ENCODE data around the gene SLC24A4. TPM values are rescaled to one million over a fixed set of nuclear protein-coding genes. Genes with fewer than 3 reads are reported as not detected.
A peak's percentile ranks its signal among the peaks of the same experiment; 100 is the strongest.

The SLC24A4 gene
- total and polyA plus RNA-seq, 2 donors: 0.66 to 0.80 TPM

GRCh38 chr14:92464156-92464555 lies 141.2 kb downstream of the SLC24A4 start:
- Histone ChIP-seq H3K4me1 (ENCODE audit: control insufficient read depth in 2 of 2, insufficient read depth in 2 of 2, low read length in 2 of 2) (peaks cover 12 to 67% of the 10 kb centered on the region in 2 donors), H3K27me3 (ENCODE audit: control insufficient read depth in 2 of 2, insufficient read depth in 1 of 2, low read length in 1 of 2) (no peaks in the 10 kb centered on the region), H3K4me3 (ENCODE audit: low read length in 2 of 2) (no peak overlapping the region), H3K9me3 (ENCODE audit: control insufficient read depth in 2 of 2, insufficient read depth in 1 of 2, low read length in 1 of 2) (peaks cover 0 to 8% of the 10 kb centered on the region in 2 donors), H3K27ac (ENCODE audit: low read depth in 1 of 2, low read length in 1 of 2) (no peak overlapping the region), H3K36me3 (ENCODE audit: control insufficient read depth in 2 of 2, insufficient read depth in 2 of 2, low read length in 1 of 2) (no peaks in the 10 kb centered on the region)
- no peak for DNase-seq (ENCODE audit: low read depth in 6 of 9, low spot score in 9 of 9)
- 98% methylated on average over 6 of the region's 6 CpGs for WGBS

GRCh38 chr14:92464716-92465115 lies 141.8 kb downstream of the SLC24A4 start:
- 97% methylated on average over 9 of the region's 9 CpGs for WGBS

GRCh38 chr14:92465353-92466055 lies 142.5 kb downstream of the SLC24A4 start:
- DNase-seq (ENCODE audit: low read depth in 6 of 9, low spot score in 9 of 9): peak in 4 of 9 donors; percentile 34 to 77 (median 56)
- no peak overlapping the region for H3K4me3 ChIP-seq (ENCODE audit: low read length in 2 of 2)
- peaks cover 6 to 54% of the 10 kb centered on the region in 2 donors for H3K4me1 ChIP-seq (ENCODE audit: control insufficient read depth in 2 of 2, insufficient read depth in 2 of 2, low read length in 2 of 2)
- peak overlapping the region in 1 of 2 donors; percentile 59 for H3K27ac ChIP-seq (ENCODE audit: low read depth in 1 of 2, low read length in 1 of 2)
- H3K36me3 ChIP-seq (ENCODE audit: control insufficient read depth in 2 of 2, insufficient read depth in 2 of 2, low read length in 1 of 2): no peaks in the 10 kb centered on the region
- H3K9me3 ChIP-seq (ENCODE audit: control insufficient read depth in 2 of 2, insufficient read depth in 1 of 2, low read length in 1 of 2): peaks cover 0 to 8% of the 10 kb centered on the region in 2 donors
- 60% methylated on average over 13 of the region's 13 CpGs for WGBS
- H3K27me3 ChIP-seq (ENCODE audit: control insufficient read depth in 2 of 2, insufficient read depth in 1 of 2, low read length in 1 of 2): no peaks in the 10 kb centered on the region

More at GRCh38 chr14:92464716-92465115, 141.8 kb downstream of the SLC24A4 start:
- Histone ChIP-seq H3K4me3 (ENCODE audit: low read length in 2 of 2) (no peak overlapping the region), H3K36me3 (ENCODE audit: control insufficient read depth in 2 of 2, insufficient read depth in 2 of 2, low read length in 1 of 2) (no peaks in the 10 kb centered on the region), H3K27ac (ENCODE audit: low read depth in 1 of 2, low read length in 1 of 2) (no peak overlapping the region), H3K4me1 (ENCODE audit: control insufficient read depth in 2 of 2, insufficient read depth in 2 of 2, low read length in 2 of 2) (peaks cover 7 to 62% of the 10 kb centered on the region in 2 donors), H3K27me3 (ENCODE audit: control insufficient read depth in 2 of 2, insufficient read depth in 1 of 2, low read length in 1 of 2) (no peaks in the 10 kb centered on the region), H3K9me3 (ENCODE audit: control insufficient read depth in 2 of 2, insufficient read depth in 1 of 2, low read length in 1 of 2) (peaks cover 0 to 8% of the 10 kb centered on the region in 2 donors)
- no peak for DNase-seq (ENCODE audit: low read depth in 6 of 9, low spot score in 9 of 9)

GRCh38 chr14:92466059-92466458 lies 143.1 kb downstream of the SLC24A4 start:
- Histone ChIP-seq H3K36me3 (ENCODE audit: control insufficient read depth in 2 of 2, insufficient read depth in 2 of 2, low read length in 1 of 2) (no peaks in the 10 kb centered on the region), H3K27ac (ENCODE audit: low read depth in 1 of 2, low read length in 1 of 2) (peak overlapping the region in 1 of 2 donors; percentile 59), H3K4me1 (ENCODE audit: control insufficient read depth in 2 of 2, insufficient read depth in 2 of 2, low read length in 2 of 2) (peaks cover 6 to 48% of the 10 kb centered on the region in 2 donors), H3K27me3 (ENCODE audit: control insufficient read depth in 2 of 2, insufficient read depth in 1 of 2, low read length in 1 of 2) (no peaks in the 10 kb centered on the region), H3K4me3 (ENCODE audit: low read length in 2 of 2) (no peak overlapping the region), H3K9me3 (ENCODE audit: control insufficient read depth in 2 of 2, insufficient read depth in 1 of 2, low read length in 1 of 2) (peaks cover 0 to 8% of the 10 kb centered on the region in 2 donors)
- no peak for DNase-seq (ENCODE audit: low read depth in 6 of 9, low spot score in 9 of 9)
- WGBS: 98% methylated on average over 3 of the region's 3 CpGs

GRCh38 chr14:92469515-92469914 lies 146.6 kb downstream of the SLC24A4 start:
- DNase-seq (ENCODE audit: low read depth in 6 of 9, low spot score in 9 of 9): no peak
- Histone ChIP-seq H3K9me3 (ENCODE audit: control insufficient read depth in 2 of 2, insufficient read depth in 1 of 2, low read length in 1 of 2) (peaks cover 0 to 8% of the 10 kb centered on the region in 2 donors), H3K36me3 (ENCODE audit: control insufficient read depth in 2 of 2, insufficient read depth in 2 of 2, low read length in 1 of 2) (no peaks in the 10 kb centered on the region), H3K27me3 (ENCODE audit: control insufficient read depth in 2 of 2, insufficient read depth in 1 of 2, low read length in 1 of 2) (no peaks in the 10 kb centered on the region), H3K4me3 (ENCODE audit: low read length in 2 of 2) (no peak overlapping the region), H3K27ac (ENCODE audit: low read depth in 1 of 2, low read length in 1 of 2) (no peak overlapping the region), H3K4me1 (ENCODE audit: control insufficient read depth in 2 of 2, insufficient read depth in 2 of 2, low read length in 2 of 2) (peaks cover 6 to 30% of the 10 kb centered on the region in 2 donors)
- over 99% methylated on average over 2 of the region's 2 CpGs for WGBS

GRCh38 chr14:92470215-92470614 lies 147.2 kb downstream of the SLC24A4 start:
- H3K27me3 ChIP-seq (ENCODE audit: control insufficient read depth in 2 of 2, insufficient read depth in 1 of 2, low read length in 1 of 2): no peaks in the 10 kb centered on the region
- H3K9me3 ChIP-seq (ENCODE audit: control insufficient read depth in 2 of 2, insufficient read depth in 1 of 2, low read length in 1 of 2): peaks cover 0 to 8% of the 10 kb centered on the region in 2 donors
- DNase-seq (ENCODE audit: low read depth in 6 of 9, low spot score in 9 of 9): no peak
- peaks cover 4 to 23% of the 10 kb centered on the region in 2 donors for H3K4me1 ChIP-seq (ENCODE audit: control insufficient read depth in 2 of 2, insufficient read depth in 2 of 2, low read length in 2 of 2)
- 97% methylated on average over 3 of the region's 3 CpGs for WGBS
- H3K27ac ChIP-seq (ENCODE audit: low read depth in 1 of 2, low read length in 1 of 2): no peak overlapping the region
- no peak overlapping the region for H3K4me3 ChIP-seq (ENCODE audit: low read length in 2 of 2)
- no peaks in the 10 kb centered on the region for H3K36me3 ChIP-seq (ENCODE audit: control insufficient read depth in 2 of 2, insufficient read depth in 2 of 2, low read length in 1 of 2)

GRCh38 chr14:92470811-92471210 lies 147.8 kb downstream of the SLC24A4 start:
- no peak overlapping the region for H3K27ac ChIP-seq (ENCODE audit: low read depth in 1 of 2, low read length in 1 of 2)
- H3K9me3 ChIP-seq (ENCODE audit: control insufficient read depth in 2 of 2, insufficient read depth in 1 of 2, low read length in 1 of 2): peaks cover 0 to 8% of the 10 kb centered on the region in 2 donors
- no peak for DNase-seq (ENCODE audit: low read depth in 6 of 9, low spot score in 9 of 9)
- WGBS: 98% methylated on average over 1 of the region's 1 CpG
- H3K36me3 ChIP-seq (ENCODE audit: control insufficient read depth in 2 of 2, insufficient read depth in 2 of 2, low read length in 1 of 2): no peaks in the 10 kb centered on the region
- H3K27me3 ChIP-seq (ENCODE audit: control insufficient read depth in 2 of 2, insufficient read depth in 1 of 2, low read length in 1 of 2): no peaks in the 10 kb centered on the region
- no peak overlapping the region for H3K4me3 ChIP-seq (ENCODE audit: low read length in 2 of 2)
- peaks cover 0 to 17% of the 10 kb centered on the region in 2 donors for H3K4me1 ChIP-seq (ENCODE audit: control insufficient read depth in 2 of 2, insufficient read depth in 2 of 2, low read length in 2 of 2)

GRCh38 chr14:92471919-92472318 lies 149.0 kb downstream of the SLC24A4 start:
- no peak for DNase-seq (ENCODE audit: low read depth in 6 of 9, low spot score in 9 of 9)
- Histone ChIP-seq H3K36me3 (ENCODE audit: control insufficient read depth in 2 of 2, insufficient read depth in 2 of 2, low read length in 1 of 2) (no peaks in the 10 kb centered on the region), H3K9me3 (ENCODE audit: control insufficient read depth in 2 of 2, insufficient read depth in 1 of 2, low read length in 1 of 2) (peaks cover 0 to 6% of the 10 kb centered on the region in 2 donors), H3K4me3 (ENCODE audit: low read length in 2 of 2) (no peak overlapping the region), H3K27me3 (ENCODE audit: control insufficient read depth in 2 of 2, insufficient read depth in 1 of 2, low read length in 1 of 2) (no peaks in the 10 kb centered on the region), H3K4me1 (ENCODE audit: control insufficient read depth in 2 of 2, insufficient read depth in 2 of 2, low read length in 2 of 2) (peaks cover 0 to 11% of the 10 kb centered on the region in 2 donors), H3K27ac (ENCODE audit: low read depth in 1 of 2, low read length in 1 of 2) (no peak overlapping the region)

- WGBS: 33% methylated on average over 1 of the region's 1 CpG
- H3K9me3 ChIP-seq (ENCODE audit: control insufficient read depth in 2 of 2, insufficient read depth in 1 of 2, low read length in 1 of 2): no peaks in the 10 kb centered on the region
- peaks cover 0 to 11% of the 10 kb centered on the region in 2 donors for H3K4me1 ChIP-seq (ENCODE audit: control insufficient read depth in 2 of 2, insufficient read depth in 2 of 2, low read length in 2 of 2)
- no peak overlapping the region for H3K4me3 ChIP-seq (ENCODE audit: low read length in 2 of 2)
- H3K27ac ChIP-seq (ENCODE audit: low read depth in 1 of 2, low read length in 1 of 2): peak overlapping the region in 1 of 2 donors; percentile 19
- peak in 1 of 9 donors; percentile 22 for DNase-seq (ENCODE audit: low read depth in 6 of 9, low spot score in 9 of 9)
- H3K27me3 ChIP-seq (ENCODE audit: control insufficient read depth in 2 of 2, insufficient read depth in 1 of 2, low read length in 1 of 2): no peaks in the 10 kb centered on the region
- H3K36me3 ChIP-seq (ENCODE audit: control insufficient read depth in 2 of 2, insufficient read depth in 2 of 2, low read length in 1 of 2): no peaks in the 10 kb centered on the region
Observed at GRCh38 chr14:92472860-92473259, 149.9 kb downstream of the SLC24A4 start.
